ENCODE measurements around the gene MBD3L4. TPM values are rescaled to one million over a fixed set of nuclear protein-coding genes. Genes with fewer than 3 reads are reported as not detected.
"Not testable (repeated sequence)": the region's sequence is repeated elsewhere in the genome, so short reads cannot be mapped to it uniquely, and the experiment has no call there.

Gene MBD3L4
- total RNA-seq (not detected), polyA plus RNA-seq (not detected)
- long read RNA-seq, donor 1: 0 reads
- long read RNA-seq, donor 2: 0 reads
- long read RNA-seq, donor 3: 0 reads
- long read RNA-seq, donor 4: 0 reads
- long read RNA-seq, donor 5: 0 reads
- long read RNA-seq, donor 6: 0 reads
- long read RNA-seq, donor 7: 0 reads
- long read RNA-seq, donor 8: 0 reads
- long read RNA-seq, donor 9: 0 reads
- long read RNA-seq, donor 10: 0 reads

GRCh38 chr19:7040079-7040478 is at the start of gene MBD3L4:
Gene MBD3L4, minus strand, starts transcription at chr19:7040179. Its CDS starts 35 bp downstream, at chr19:7040144.
- not testable (repeated sequence) for H3K27me3 ChIP-seq (ENCODE audit: control insufficient read depth in 2 of 2, insufficient read depth in 1 of 2, low read length in 1 of 2); DNase-seq (ENCODE audit: low read depth in 6 of 9, low spot score in 9 of 9); H3K27ac ChIP-seq (ENCODE audit: low read depth in 1 of 2, low read length in 1 of 2); H3K4me1 ChIP-seq (ENCODE audit: control insufficient read depth in 2 of 2, insufficient read depth in 2 of 2, low read length in 2 of 2); H3K9me3 ChIP-seq (ENCODE audit: control insufficient read depth in 2 of 2, insufficient read depth in 1 of 2, low read length in 1 of 2); H3K36me3 ChIP-seq (ENCODE audit: control insufficient read depth in 2 of 2, insufficient read depth in 2 of 2, low read length in 1 of 2); H3K4me3 ChIP-seq (ENCODE audit: low read length in 2 of 2)
- WGBS: no CpG with 5 or more reads among the region's 9 CpGs

- Histone ChIP-seq H3K4me1 (ENCODE audit: control insufficient read depth in 2 of 2, insufficient read depth in 2 of 2, low read length in 2 of 2) (no peaks in the 10 kb centered on the region), H3K27ac (ENCODE audit: low read depth in 1 of 2, low read length in 1 of 2) (no peak overlapping the region), H3K36me3 (ENCODE audit: control insufficient read depth in 2 of 2, insufficient read depth in 2 of 2, low read length in 1 of 2) (peaks cover 8% of the 10 kb centered on the region in 2 donors), H3K27me3 (ENCODE audit: control insufficient read depth in 2 of 2, insufficient read depth in 1 of 2, low read length in 1 of 2) (no peaks in the 10 kb centered on the region), H3K4me3 (ENCODE audit: low read length in 2 of 2) (no peak overlapping the region), H3K9me3 (ENCODE audit: control insufficient read depth in 2 of 2, insufficient read depth in 1 of 2, low read length in 1 of 2) (peaks cover 11 to 75% of the 10 kb centered on the region in 2 donors)
- 66% methylated on average over 6 of the region's 6 CpGs for WGBS
- no peak for DNase-seq (ENCODE audit: low read depth in 6 of 9, low spot score in 9 of 9)
Observed at GRCh38 chr19:7088999-7089398, 49.0 kb upstream of the MBD3L4 start.

GRCh38 chr19:7083076-7083956 is 43.3 kb upstream of the MBD3L4 start:
- Histone ChIP-seq H3K36me3 (ENCODE audit: control insufficient read depth in 2 of 2, insufficient read depth in 2 of 2, low read length in 1 of 2) (peaks cover 60 to 63% of the 10 kb centered on the region in 2 donors), H3K9me3 (ENCODE audit: control insufficient read depth in 2 of 2, insufficient read depth in 1 of 2, low read length in 1 of 2) (peaks cover 49 to 71% of the 10 kb centered on the region in 2 donors), H3K27me3 (ENCODE audit: control insufficient read depth in 2 of 2, insufficient read depth in 1 of 2, low read length in 1 of 2) (no peaks in the 10 kb centered on the region), H3K4me3 (ENCODE audit: low read length in 2 of 2) (no peak overlapping the region), H3K4me1 (ENCODE audit: control insufficient read depth in 2 of 2, insufficient read depth in 2 of 2, low read length in 2 of 2) (no peaks in the 10 kb centered on the region), H3K27ac (ENCODE audit: low read depth in 1 of 2, low read length in 1 of 2) (no peak overlapping the region)
- peak in 1 of 9 donors; percentile 43 for DNase-seq (ENCODE audit: low read depth in 6 of 9, low spot score in 9 of 9)
- 98% methylated on average over 15 of the region's 15 CpGs for WGBS

- DNase-seq (ENCODE audit: low read depth in 6 of 9, low spot score in 9 of 9): no peak
- WGBS: 97% methylated on average over 2 of the region's 2 CpGs
- no peak overlapping the region for H3K27ac ChIP-seq (ENCODE audit: low read depth in 1 of 2, low read length in 1 of 2)
- no peaks in the 10 kb centered on the region for H3K27me3 ChIP-seq (ENCODE audit: control insufficient read depth in 2 of 2, insufficient read depth in 1 of 2, low read length in 1 of 2)
- H3K4me1 ChIP-seq (ENCODE audit: control insufficient read depth in 2 of 2, insufficient read depth in 2 of 2, low read length in 2 of 2): no peaks in the 10 kb centered on the region
- peaks cover 95 to 98% of the 10 kb centered on the region in 2 donors for H3K36me3 ChIP-seq (ENCODE audit: control insufficient read depth in 2 of 2, insufficient read depth in 2 of 2, low read length in 1 of 2)
- peaks cover 49 to 61% of the 10 kb centered on the region in 2 donors for H3K9me3 ChIP-seq (ENCODE audit: control insufficient read depth in 2 of 2, insufficient read depth in 1 of 2, low read length in 1 of 2)
- no peak overlapping the region for H3K4me3 ChIP-seq (ENCODE audit: low read length in 2 of 2)
Observed at GRCh38 chr19:7078008-7078407, 38.0 kb upstream of the MBD3L4 start.

- H3K9me3 ChIP-seq (ENCODE audit: control insufficient read depth in 2 of 2, insufficient read depth in 1 of 2, low read length in 1 of 2): peaks cover 37 to 47% of the 10 kb centered on the region in 2 donors
- peaks cover 90 to 93% of the 10 kb centered on the region in 2 donors for H3K36me3 ChIP-seq (ENCODE audit: control insufficient read depth in 2 of 2, insufficient read depth in 2 of 2, low read length in 1 of 2)
Observed at GRCh38 chr19:7076151-7076550, 36.2 kb upstream of the MBD3L4 start.

GRCh38 chr19:7074705-7075282 is 34.8 kb upstream of the MBD3L4 start:
- no peak overlapping the region for H3K4me3 ChIP-seq (ENCODE audit: low read length in 2 of 2)
- peaks cover 5 to 10% of the 10 kb centered on the region in 2 donors for H3K4me1 ChIP-seq (ENCODE audit: control insufficient read depth in 2 of 2, insufficient read depth in 2 of 2, low read length in 2 of 2)
- H3K27me3 ChIP-seq (ENCODE audit: control insufficient read depth in 2 of 2, insufficient read depth in 1 of 2, low read length in 1 of 2): no peaks in the 10 kb centered on the region
- WGBS: over 99% methylated on average over 29 of the region's 29 CpGs
- no peak overlapping the region for H3K27ac ChIP-seq (ENCODE audit: low read depth in 1 of 2, low read length in 1 of 2)
- peaks cover 24 to 34% of the 10 kb centered on the region in 2 donors for H3K9me3 ChIP-seq (ENCODE audit: control insufficient read depth in 2 of 2, insufficient read depth in 1 of 2, low read length in 1 of 2)
- H3K36me3 ChIP-seq (ENCODE audit: control insufficient read depth in 2 of 2, insufficient read depth in 2 of 2, low read length in 1 of 2): peaks cover 76 to 84% of the 10 kb centered on the region in 2 donors
- DNase-seq (ENCODE audit: low read depth in 6 of 9, low spot score in 9 of 9): no peak

More at GRCh38 chr19:7076151-7076550, 36.2 kb upstream of the MBD3L4 start:
- 98% methylated on average over 6 of the region's 6 CpGs for WGBS
- H3K27me3 ChIP-seq (ENCODE audit: control insufficient read depth in 2 of 2, insufficient read depth in 1 of 2, low read length in 1 of 2): no peaks in the 10 kb centered on the region
- no peak for DNase-seq (ENCODE audit: low read depth in 6 of 9, low spot score in 9 of 9)
- H3K4me1 ChIP-seq (ENCODE audit: control insufficient read depth in 2 of 2, insufficient read depth in 2 of 2, low read length in 2 of 2): no peaks in the 10 kb centered on the region
- no peak overlapping the region for H3K4me3 ChIP-seq (ENCODE audit: low read length in 2 of 2)
- H3K27ac ChIP-seq (ENCODE audit: low read depth in 1 of 2, low read length in 1 of 2): no peak overlapping the region

- Histone ChIP-seq H3K4me1 (ENCODE audit: control insufficient read depth in 2 of 2, insufficient read depth in 2 of 2, low read length in 2 of 2) (peaks cover 9 to 14% of the 10 kb centered on the region in 2 donors), H3K9me3 (ENCODE audit: control insufficient read depth in 2 of 2, insufficient read depth in 1 of 2, low read length in 1 of 2) (peaks cover 14 to 23% of the 10 kb centered on the region in 2 donors), H3K27me3 (ENCODE audit: control insufficient read depth in 2 of 2, insufficient read depth in 1 of 2, low read length in 1 of 2) (no peaks in the 10 kb centered on the region), H3K36me3 (ENCODE audit: control insufficient read depth in 2 of 2, insufficient read depth in 2 of 2, low read length in 1 of 2) (peaks cover 58 to 63% of the 10 kb centered on the region in 2 donors), H3K27ac (ENCODE audit: low read depth in 1 of 2, low read length in 1 of 2) (no peak overlapping the region), H3K4me3 (ENCODE audit: low read length in 2 of 2) (no peak overlapping the region)
- 98% methylated on average over 6 of the region's 6 CpGs for WGBS
- DNase-seq (ENCODE audit: low read depth in 6 of 9, low spot score in 9 of 9): no peak
Observed at GRCh38 chr19:7072541-7072940, 32.6 kb upstream of the MBD3L4 start.

- peaks cover 31 to 36% of the 10 kb centered on the region in 2 donors for H3K36me3 ChIP-seq (ENCODE audit: control insufficient read depth in 2 of 2, insufficient read depth in 2 of 2, low read length in 1 of 2)
- under 1% methylated on average over 12 of the region's 12 CpGs for WGBS
- peaks cover 9 to 14% of the 10 kb centered on the region in 2 donors for H3K4me1 ChIP-seq (ENCODE audit: control insufficient read depth in 2 of 2, insufficient read depth in 2 of 2, low read length in 2 of 2)
- peak overlapping the region; percentile 96 for H3K27ac ChIP-seq (ENCODE audit: low read depth in 1 of 2, low read length in 1 of 2)
- no peaks in the 10 kb centered on the region for H3K27me3 ChIP-seq (ENCODE audit: control insufficient read depth in 2 of 2, insufficient read depth in 1 of 2, low read length in 1 of 2)
- peaks cover under 1 to 11% of the 10 kb centered on the region in 2 donors for H3K9me3 ChIP-seq (ENCODE audit: control insufficient read depth in 2 of 2, insufficient read depth in 1 of 2, low read length in 1 of 2)
- H3K4me3 ChIP-seq (ENCODE audit: low read length in 2 of 2): peak overlapping the region; percentile 78 to 100
- DNase-seq (ENCODE audit: low read depth in 6 of 9, low spot score in 9 of 9): no peak
Observed at GRCh38 chr19:7069904-7070226, 29.9 kb upstream of the MBD3L4 start.

Data from thymus (tissue), 14 donors.